ENCODE measurements around the gene ATP6V1B1. TPM values are rescaled to one million over a fixed set of nuclear protein-coding genes. Genes with fewer than 3 reads are reported as not detected.

ATP6V1B1 gene
- polyA plus RNA-seq, 4 donors = 58.2 to 95.4 (median 83.4) TPM

DNA sequence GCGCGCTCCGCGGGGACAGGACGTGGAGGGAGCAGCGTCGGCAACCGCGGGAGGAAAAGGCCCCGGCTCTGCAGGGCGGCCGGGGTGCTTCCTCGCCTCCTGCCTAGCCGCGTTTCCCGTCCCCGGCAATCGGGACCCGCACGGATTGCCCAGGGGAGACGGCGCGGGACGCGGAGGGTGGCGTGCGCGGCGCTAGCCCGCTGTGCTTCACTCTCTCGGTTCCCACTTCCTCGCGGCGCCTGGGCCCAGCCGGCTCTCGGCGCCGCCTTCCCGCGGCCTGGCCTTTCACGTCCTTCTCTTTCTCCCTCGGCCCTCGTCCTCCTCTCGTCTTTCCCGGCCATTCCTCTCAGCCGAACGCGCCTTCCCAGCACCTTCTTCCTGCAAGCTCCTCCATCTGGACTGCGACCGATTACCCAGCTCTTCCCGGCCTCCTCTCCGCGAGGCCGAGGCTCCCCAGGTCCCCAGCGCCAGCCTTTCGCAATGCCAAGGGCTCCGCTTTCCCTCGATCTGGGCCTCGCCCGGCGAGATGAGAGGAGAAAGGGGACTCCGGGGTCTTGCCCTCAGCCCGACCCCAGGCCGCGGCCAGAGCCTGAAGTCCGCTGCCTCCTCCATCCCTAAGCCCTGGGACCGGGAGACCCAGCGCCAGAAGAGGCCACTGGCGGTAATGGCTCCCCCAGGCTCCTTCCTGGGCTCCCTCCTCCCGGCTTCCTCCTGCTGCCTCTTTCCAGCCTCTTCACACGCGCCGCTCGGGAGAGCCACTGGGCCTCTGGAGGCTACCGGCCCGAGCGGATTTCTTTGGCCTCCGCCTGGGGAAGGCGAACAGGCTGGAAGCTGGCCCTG lies 34.3 kb upstream of the ATP6V1B1 start:
- DNase-seq (ENCODE audit: low read depth in 4 of 4, low spot score in 3 of 4) = no peak

DNA sequence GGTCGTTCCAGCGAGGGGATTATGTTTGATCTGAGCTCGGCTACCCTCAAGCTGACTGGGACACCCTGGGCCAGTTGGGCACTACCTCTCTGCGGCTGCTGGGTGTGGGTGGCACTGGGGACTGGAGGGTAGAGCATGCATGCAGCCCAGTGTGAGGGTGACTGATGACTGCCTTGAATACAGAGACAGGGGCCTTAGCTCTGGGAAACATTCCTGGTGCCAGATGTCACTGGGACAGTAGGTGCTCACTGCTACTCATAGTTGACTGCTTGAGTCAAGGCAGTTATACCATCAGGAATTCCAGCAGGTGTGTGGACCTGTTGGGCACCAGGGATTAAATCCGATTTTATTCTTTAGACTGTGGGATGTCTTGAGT lies 33.6 kb upstream of the ATP6V1B1 start:
- no peak for DNase-seq (ENCODE audit: low read depth in 4 of 4, low spot score in 3 of 4)

DNA sequence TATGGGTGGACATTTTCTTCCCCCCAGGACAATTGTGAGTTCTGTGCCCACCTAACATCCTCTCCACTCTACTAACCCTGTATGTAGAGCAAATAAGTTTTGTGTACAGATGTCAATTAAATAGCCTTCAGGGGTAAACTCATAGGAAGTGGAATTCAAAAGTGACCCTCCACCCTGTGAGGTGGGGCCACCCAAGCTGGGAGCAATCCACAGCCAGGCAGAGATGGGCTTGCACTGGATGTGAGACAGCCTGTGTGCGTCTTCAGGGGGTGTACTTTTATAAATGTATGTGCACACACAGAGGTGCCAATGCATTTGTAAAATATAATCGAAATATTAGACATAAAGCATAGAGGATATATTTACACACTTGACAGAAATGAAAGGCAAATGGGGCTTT lies 33.1 kb upstream of the ATP6V1B1 start:
- DNase-seq (ENCODE audit: low read depth in 4 of 4, low spot score in 3 of 4) = no peak

DNA sequence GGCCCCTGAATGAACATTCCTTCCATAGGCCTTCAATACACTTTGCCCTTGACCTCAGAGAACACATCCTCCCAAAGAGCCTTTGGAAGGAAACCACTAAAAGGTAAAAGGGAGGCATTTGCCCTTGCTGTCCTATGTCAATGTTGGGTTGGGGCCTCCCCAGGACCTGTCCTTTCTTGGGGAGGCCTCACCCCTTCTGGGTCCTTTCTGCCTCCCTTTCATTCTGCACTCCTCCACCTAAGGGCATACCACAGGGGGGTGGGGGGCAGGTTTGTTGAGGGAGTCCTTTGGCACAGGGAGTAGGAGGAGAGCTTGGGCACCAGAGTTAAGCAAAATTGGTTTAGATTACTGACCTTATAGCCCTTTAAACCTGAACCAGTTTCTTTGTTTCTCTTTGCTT lies 32.5 kb upstream of the ATP6V1B1 start:
- no peak for DNase-seq (ENCODE audit: low read depth in 4 of 4, low spot score in 3 of 4)

DNA sequence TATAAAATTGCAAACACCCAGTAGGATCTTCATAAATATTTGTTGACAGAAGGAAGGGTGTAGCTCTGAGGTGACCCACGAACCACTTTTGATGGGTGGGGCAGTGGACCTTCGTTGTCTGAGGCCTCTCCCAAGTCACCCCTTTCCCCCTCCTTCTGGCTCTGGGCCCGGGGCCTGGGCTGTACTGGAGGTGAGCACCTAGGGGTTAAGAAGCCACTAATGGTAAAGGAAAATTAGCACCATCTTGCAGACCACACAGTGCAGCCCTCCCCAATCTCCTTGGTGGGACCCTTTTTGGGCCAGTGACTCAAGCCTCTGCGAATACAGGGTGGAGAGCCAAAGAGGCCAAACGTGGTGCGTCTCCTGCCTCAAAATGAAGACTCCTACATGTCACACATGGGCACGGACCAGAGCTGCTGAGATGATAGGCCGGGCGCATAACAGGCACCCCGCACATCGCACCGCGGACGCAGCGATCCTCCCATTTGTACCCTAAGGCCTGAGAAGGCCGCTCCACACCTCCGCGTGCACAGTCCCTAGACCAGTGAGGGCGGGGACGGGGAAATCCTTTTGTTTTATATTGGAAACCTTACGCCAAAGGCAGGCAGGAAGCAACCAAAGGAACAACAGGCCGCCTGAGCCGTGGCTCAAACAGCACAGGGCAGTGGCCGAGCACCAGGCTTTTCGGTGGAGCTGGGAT lies 31.9 kb upstream of the ATP6V1B1 start:
- no peak for DNase-seq (ENCODE audit: low read depth in 4 of 4, low spot score in 3 of 4)

DNA sequence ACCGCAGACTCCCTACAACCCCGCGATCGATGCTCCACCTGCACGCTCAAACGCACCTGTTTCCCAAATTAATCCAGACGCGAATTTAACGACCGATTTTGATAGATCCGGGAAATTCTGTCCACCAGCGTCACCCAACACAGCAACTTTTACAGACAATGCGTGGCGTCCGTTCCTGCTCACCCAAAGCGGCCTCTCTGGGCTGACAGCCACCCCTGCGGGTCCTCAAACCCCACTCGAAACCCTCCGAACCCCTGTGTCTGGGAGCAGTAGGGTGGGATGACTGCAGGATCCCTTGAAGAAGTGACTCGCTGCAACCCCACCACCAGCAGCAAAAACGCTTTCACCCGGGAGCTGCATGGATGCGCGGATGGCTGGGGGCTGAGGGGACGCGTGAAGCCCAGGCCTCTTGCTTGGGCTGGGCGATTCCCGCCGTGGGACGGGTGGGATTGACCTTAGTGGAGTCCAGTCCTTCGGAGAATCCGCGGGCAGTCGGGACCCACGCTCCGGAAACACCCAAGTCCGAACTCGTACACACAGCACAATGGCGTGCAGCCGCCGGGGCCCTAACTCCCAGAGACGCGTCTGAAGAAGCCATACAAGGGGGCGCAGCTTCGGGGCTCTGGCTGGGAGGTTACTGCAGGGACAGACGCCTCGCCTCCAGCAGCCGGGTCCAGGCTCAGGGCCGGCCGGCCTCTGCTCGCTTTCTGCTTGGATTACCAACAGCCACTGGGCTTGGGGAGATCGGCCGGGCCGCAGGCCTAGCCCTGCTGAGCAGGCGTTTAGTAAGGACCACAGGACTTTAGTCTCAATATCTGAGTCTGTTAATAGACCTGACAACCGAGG lies 31.1 kb upstream of the ATP6V1B1 start:
- no peak for DNase-seq (ENCODE audit: low read depth in 4 of 4, low spot score in 3 of 4)

DNA sequence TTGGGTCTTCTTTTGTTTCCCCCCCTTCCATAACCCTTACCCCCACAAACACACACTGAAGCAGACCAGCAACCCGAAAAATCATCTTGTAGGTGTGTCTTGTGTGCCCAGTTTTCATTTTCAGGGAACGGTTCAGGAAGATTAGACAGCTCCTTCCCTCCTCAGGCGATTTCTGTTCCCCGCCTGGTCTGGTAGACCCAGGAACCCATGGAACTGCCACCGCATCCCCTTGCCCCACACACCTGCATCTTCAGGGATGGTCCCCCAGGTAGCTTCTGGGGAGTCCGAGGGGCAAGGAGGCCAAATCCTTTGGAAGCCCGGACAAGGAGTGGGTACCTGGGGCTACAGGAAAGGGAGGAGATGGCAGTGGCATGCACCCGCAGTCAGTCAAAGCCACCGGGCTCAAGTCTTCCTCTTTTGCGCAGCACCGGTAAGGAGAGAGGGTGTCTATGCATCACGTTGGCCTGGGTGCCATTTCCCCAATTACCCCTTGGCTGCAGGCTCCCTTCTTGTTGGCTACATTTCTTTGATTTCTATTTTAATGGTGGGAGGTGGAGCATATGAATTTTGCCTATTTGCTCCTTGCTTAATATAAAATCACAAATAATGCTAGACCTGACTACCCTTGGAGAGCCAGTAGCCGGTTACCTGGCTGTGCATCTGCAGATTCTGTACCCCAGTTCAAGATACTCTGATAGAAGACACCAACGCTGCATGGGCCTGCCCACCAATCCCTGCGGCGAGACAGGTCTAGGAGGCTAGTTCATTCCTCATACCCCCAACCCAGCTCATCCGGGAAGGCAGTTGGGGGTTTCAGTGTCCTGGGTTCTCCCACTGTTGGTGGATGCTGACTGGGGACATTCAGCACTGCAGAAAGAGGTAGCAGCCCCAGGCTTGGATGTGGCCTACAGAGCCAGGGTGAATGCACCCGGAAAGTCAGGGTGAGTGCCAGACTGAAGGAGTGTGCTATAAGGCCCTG lies 30.0 kb upstream of the ATP6V1B1 start:
- no peak for DNase-seq (ENCODE audit: low read depth in 4 of 4, low spot score in 3 of 4)

DNA sequence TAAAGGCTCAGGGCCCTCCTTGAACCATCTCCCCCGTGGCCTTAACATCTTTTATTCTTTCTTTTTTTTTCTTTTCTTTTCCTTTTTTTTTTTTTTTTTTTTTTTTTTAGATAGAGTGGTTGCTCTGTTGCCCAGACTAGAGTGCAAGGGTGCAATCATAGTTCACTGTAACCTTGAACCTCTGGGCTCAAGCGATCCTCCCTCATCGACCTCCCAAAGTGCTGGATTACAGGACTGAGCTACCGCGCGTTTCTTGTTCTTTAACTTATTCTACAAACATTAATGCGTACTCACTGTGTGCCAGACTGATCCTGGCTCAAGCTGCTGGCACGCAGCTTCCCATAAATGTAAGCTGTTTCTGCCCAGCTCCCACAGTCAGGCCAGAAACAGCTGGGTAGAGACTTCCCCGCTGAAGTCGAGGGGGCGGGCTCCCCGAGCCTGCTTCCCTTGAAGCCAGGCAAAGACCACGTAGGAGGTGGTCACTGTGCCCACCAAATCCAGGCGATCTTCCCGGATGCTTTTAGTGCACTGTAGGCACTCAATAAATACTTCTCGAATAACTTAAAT lies 29.2 kb upstream of the ATP6V1B1 start:
- no peak for DNase-seq (ENCODE audit: low read depth in 4 of 4, low spot score in 3 of 4)

DNA sequence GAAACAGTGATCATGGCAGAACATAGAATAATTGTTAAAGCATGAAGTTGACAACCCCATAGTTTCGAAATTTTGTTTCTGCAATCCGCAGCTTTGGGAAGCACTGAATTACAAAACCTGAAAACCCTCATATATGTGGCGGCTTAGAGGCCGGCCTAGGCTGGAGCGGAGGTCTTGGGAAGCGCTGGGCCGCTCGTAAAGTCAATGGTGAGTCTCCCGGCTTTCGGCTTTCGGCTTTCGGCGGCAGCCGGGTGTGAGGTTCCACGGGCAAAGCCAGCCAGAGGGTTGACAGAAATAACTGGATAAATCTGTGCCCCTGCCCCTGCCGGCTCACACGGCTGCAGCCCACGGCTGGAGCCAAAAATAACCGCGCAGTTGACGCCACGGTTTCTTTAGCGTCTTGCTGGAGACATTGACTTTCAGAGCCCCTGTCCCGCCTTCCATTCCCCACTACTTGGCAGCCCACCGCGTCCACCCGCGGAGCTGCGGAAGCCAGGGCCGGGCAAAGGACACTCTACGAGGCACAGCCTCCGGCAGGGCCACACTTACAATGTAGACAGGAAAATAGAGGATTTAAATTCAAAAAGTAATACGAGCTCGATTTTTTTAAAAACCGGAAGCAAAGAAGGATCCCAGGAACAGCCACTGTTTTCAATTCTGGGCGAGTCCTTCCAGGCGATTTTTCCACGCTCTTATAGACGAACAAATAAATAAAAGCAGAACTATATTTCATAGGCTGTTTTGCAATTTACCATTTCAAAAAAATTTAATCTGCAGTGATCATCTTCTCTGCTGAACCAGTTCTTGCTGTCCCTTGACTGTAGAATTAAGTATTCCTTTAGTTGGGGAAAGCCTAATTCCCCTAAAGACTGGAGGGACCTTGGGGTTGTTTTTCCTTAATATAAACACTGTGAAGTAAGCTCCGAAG lies 28.3 kb upstream of the ATP6V1B1 start:
- DNase-seq (ENCODE audit: low read depth in 4 of 4, low spot score in 3 of 4) = no peak

DNA sequence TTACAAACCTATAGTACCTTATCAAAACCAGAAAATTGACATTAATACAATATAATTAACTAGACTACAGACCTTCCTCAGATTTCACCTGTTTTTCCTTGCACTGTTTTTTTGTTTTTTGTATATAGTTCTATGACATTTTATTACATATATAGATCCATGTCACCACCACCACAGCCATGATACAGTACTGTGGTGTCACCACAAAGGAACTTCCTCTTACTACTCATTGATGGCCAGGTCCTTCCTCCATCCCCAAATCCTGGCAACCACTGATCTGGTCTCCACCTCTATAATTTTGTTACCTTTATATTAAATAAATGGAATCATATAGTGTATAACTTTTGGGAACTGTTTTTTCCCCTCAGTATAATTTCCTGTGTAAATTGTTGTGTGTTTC lies 19.4 kb upstream of the ATP6V1B1 start:
- DNase-seq (ENCODE audit: low read depth in 4 of 4, low spot score in 3 of 4) = no peak

DNA sequence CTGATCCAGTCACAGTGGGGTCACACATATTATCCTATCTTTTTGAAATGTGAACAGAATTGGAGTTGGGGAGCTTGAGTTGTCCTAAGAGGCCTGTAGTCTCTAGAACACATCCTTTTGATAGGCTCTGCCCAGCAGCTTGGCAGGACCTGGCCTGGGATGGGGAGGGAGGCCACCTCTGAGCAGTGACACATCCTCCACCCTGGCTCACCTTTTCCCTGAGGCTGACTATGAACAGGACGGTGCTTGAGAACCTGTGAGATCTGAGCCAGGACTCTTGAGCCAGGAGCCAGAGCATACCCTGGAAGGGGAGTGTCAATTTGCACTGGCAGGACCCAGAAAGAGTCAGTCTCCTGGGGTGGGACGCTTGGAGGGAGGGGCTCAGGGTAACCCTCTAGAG lies 17.7 kb upstream of the ATP6V1B1 start:
- DNase-seq (ENCODE audit: low read depth in 4 of 4, low spot score in 3 of 4) = no peak

DNA sequence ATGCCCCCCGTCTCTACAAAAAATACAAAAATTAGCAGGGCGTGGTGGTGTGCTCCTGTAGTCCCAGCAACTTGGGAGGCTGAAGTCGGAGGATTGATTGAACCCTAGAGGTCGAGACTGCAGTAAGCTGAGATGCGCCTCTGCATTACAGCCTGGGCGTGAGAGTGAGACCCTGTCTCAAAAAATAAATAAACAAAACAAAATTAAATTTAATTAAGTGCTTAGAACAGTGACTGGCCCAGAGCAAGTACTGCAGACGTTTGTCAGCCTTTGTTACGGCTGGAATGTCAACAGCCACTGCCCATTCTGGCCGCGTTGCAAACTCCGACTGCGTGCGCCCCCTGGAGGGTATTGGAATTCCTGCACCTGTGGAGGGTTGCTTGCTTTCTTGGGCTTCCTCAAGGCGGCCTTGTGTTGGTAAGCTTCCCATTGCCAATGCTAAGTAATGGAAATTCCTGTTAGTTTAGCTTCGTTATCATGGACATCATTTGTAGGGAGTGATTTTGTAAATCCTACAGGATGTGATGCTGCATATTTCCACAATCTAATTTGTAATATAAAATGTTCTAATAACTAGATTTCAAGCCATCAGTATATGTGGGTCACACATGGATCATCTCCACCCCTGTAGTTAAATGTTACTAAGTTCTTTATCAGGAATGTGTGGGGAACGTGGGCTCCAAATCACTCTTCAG lies 15.9 kb upstream of the ATP6V1B1 start:
- peak in 2 of 4 donors; percentile 65 to 75 for DNase-seq (ENCODE audit: low read depth in 4 of 4, low spot score in 3 of 4)

DNA sequence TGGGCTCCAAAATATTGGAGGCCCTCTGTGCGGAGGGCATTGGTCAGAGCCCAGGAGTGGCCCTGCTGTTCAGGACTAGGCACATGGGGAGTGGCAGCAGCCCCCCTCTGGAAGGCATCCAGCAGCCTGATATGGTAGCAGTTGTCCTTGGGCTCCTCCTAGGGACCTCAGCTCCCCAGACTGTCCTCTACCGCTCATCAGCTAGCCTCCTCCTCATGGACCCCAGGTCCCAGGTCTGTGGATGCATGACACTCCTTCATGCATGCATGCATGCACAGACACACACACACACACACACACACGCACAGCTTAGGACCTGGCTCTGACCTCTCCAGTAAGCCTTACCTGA lies 15.4 kb upstream of the ATP6V1B1 start:
- no peak for DNase-seq (ENCODE audit: low read depth in 4 of 4, low spot score in 3 of 4)

DNA sequence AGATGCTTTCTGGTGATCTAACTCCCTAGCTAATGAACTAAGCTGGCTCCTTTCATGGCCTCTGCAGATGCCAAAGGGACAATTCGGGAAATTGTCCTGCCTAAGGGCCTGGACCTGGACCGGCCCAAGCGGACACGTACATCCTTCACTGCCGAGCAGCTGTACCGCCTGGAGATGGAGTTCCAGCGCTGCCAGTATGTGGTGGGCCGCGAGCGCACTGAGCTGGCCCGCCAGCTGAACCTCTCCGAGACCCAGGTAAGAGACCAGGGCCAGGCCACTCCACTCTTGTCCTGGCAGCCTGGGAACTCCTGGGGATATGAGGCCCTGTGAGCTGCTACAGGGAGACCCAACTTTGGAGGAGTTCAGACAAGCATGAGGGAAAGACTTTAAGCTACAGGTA lies 14.7 kb upstream of the ATP6V1B1 start:
- DNase-seq (ENCODE audit: low read depth in 4 of 4, low spot score in 3 of 4) = no peak

DNA sequence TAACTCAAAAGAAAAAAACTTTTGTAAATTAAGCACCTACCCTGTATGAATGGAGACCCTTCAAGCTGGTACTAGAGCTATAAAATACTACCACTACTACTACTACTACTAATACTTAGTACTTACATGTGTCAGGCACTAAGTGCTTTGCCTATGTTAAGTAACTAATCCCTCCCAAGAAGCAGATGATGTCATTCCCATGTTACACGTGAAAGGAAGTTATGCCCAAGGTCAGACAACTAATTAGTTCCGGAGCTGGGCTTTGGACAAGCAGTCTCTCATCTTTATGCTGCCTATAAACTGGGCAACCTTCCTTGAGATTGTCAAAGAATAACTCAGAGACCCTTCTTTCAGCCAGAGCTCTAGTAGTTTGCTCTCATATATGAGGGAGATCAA lies 13.9 kb upstream of the ATP6V1B1 start:
- no peak for DNase-seq (ENCODE audit: low read depth in 4 of 4, low spot score in 3 of 4)

DNA sequence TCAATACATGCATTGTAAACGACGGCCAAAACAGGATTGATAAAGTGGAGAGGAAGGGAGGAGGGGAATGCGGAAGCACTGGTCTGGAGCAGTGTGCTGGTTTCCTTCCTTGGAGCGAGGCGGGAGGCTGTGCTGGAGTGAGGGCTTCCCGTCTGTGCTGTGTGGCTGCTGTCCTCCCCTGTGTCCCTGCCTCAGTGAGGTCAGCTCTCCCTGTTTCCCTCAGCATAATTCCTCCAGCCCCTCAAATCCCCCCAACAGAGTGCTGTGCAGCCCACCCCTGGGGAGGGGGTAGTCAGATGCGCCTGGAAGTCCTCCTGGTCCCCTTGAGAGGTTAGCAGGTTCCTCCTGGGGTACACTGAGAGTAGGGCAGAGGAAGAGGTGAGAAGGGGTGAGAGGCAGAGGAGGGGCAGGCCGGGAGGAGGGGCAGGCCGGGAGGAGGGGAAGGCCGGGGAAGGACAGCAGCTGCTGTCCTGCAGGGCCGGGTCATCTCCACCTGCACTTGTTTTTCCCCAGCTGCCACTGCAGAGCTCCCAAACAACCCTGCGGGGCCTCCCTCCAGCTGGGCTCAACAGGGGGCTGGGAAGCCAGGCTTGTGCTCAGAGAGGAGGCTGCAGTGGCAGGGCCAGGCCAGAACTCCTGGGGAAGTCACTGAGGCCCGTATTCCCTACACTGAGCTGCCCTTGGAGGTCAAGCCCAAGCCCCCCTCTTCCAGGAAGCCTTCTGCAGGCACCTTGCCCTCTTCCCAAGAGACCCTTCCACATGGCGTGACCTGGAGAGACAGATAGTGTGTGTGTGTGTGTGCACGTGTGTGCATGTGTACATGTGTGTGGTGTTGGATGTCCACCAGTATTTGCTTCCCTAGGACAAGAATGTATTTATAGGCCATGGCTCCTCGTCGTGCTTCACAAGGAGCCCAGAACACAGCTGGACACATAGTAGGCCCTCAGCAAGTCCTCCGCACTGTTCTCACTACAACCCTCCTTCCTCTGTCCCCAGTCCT lies 13.2 kb upstream of the ATP6V1B1 start:
- DNase-seq (ENCODE audit: low read depth in 4 of 4, low spot score in 3 of 4) = no peak

DNA sequence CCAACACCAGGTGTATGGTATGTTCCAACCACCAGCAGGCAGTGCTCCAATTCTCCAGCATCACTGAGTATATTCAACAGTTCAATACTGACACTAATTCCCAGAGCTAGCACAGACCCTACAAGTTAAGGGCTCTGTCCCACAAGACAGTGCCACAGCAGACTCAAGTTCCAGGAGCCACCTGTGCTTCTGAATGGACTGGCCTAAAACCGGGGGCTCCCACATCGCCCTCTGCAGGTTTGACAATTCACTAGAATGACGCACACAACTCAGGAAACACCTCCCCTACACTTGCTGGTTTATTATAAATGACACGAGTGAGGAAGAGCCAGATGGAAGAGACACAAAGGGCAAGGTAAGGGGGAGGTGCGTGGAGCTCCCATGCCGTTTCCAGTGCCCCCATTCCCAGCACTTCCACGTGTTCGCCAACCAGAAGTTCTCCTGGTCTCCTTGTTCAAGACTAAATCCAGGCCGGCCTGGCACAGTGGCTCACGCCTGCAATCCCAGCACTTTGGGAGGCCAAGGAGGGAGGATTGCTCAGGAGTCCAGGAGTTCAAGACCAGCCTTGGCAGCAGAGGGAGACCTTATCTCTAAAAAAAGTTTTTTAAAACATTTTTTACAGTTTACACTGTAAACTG lies 12.2 kb upstream of the ATP6V1B1 start:
- no peak for DNase-seq (ENCODE audit: low read depth in 4 of 4, low spot score in 3 of 4)
